Measurements from ENCODE around the gene TTC8. TPM values are rescaled to one million over a fixed set of nuclear protein-coding genes. Genes with fewer than 3 reads are reported as not detected.

The TTC8 gene
- total RNA-seq, 2 donors from 2014 or later: 20.8 to 34.1 TPM

DNA sequence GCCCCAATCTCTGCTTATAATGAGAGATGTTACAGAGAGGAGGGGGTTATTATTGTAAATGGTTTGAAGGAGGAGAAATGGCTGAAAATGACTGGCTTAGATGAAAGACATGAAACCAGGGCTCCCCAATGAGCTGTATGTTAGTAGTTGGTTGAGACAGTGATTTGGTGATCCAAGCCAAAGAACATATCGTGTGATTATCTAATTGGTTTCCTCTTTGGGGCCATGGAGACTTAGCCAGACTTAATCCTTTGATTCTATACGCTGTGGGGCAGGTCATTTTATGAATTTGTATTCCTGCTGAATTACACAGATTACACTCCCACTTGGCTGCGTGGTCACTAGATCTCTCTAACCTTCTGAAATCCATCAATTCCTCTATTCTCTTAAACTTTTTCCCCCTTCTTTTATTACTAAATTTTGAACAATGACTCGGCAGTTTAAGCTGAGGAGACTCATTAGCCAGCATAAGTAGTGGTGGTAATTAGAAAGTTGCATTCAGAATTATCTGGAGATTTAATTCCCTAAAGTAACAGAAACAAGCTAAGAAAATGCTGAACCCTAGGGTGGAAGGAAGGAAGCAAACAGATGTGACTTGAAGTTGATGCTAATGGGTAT lies 5.3 kb downstream of the TTC8 start:
- ATAC-seq (ENCODE audit: insufficient number of reproducible peaks, low FRiP score, low read depth) (no peak), DNase-seq (ENCODE audit: low spot score) (no peak)
- H3K9me3 ChIP-seq: no peaks in the 10 kb centered on the region
- H3K4me3 ChIP-seq: no peak overlapping the region
- no peaks in the 10 kb centered on the region for H3K27me3 ChIP-seq (replicated peaks; ENCODE audit: insufficient read depth)
- H3K27ac ChIP-seq: peak overlapping the region in 1 of 2 donors; percentile 78
- TF ChIP-seq, protein P1, sequence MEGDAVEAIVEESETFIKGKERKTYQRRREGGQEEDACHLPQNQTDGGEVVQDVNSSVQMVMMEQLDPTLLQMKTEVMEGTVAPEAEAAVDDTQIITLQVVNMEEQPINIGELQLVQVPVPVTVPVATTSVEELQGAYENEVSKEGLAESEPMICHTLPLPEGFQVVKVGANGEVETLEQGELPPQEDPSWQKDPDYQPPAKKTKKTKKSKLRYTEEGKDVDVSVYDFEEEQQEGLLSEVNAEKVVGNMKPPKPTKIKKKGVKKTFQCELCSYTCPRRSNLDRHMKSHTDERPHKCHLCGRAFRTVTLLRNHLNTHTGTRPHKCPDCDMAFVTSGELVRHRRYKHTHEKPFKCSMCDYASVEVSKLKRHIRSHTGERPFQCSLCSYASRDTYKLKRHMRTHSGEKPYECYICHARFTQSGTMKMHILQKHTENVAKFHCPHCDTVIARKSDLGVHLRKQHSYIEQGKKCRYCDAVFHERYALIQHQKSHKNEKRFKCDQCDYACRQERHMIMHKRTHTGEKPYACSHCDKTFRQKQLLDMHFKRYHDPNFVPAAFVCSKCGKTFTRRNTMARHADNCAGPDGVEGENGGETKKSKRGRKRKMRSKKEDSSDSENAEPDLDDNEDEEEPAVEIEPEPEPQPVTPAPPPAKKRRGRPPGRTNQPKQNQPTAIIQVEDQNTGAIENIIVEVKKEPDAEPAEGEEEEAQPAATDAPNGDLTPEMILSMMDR (IDR thresholded peaks at IDR 0.05): no peak
- no peaks in the 10 kb centered on the region for H3K36me3 ChIP-seq
- peaks cover 18 to 55% of the 10 kb centered on the region in 2 donors for H3K4me1 ChIP-seq (ENCODE audit: control insufficient read depth in 1 of 2, low read depth in 2 of 2)

DNA sequence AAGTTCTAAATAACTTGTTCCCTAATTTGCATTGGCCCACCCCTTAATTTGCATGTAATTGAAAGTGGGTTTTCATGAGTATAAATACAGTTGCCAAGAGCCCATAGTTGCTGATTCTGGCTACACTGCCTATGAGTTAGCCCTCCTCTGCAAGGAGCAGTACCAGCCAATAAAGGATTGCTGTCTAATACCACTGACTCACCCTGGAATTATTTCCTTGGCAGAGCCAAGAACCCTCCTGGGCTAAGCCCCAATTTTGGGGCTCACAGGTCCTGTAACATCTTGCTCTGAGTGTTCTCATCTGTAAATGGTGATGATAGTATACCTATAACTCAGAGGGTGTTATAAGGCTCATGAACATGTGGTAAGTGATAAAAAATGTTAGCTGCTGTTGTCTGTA lies 6.8 kb downstream of the TTC8 start:
- peak; percentile 90 for ATAC-seq (ENCODE audit: insufficient number of reproducible peaks, low FRiP score, low read depth)
- Histone ChIP-seq H3K27me3 (replicated peaks; ENCODE audit: insufficient read depth) (no peaks in the 10 kb centered on the region), H3K36me3 (no peaks in the 10 kb centered on the region), H3K4me3 (no peak overlapping the region), H3K27ac (peak overlapping the region; percentile 73 to 78), H3K9me3 (no peaks in the 10 kb centered on the region), H3K4me1 (ENCODE audit: control insufficient read depth in 1 of 2, low read depth in 2 of 2) (peaks cover 29 to 62% of the 10 kb centered on the region in 2 donors)
- peak; percentile 19 for DNase-seq (ENCODE audit: low spot score)
- TF ChIP-seq, protein P1 (IDR thresholded peaks at IDR 0.05): no peak

DNA sequence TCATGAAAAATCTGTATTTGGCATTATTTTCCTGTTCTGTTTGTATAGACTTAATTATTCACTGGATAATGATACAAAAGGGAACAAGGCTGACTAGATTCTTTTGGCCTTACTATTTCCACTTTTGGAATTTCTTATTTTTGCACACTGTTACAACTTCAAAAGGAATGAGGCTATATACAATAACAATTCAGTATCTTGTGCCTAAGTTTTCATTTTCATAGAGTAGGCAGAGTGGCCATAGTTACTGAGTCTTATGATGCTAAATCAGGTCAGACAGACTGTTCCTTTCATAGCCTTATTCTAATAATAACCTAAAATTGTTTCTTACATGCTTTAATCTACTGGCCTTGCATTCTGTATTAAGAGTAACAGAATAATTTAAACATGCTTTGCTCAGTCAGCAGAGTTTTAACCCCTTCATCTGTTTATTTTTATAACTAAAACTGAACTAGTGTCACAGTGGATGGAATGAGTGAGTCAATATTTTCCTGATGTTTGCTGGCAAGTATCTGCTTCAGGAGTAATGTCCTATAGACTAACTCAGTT lies 10.5 kb downstream of the TTC8 start:
- ATAC-seq (ENCODE audit: insufficient number of reproducible peaks, low FRiP score, low read depth): no peak
- Histone ChIP-seq H3K27me3 (replicated peaks; ENCODE audit: insufficient read depth) (no peaks in the 10 kb centered on the region), H3K36me3 (no peaks in the 10 kb centered on the region), H3K4me1 (ENCODE audit: control insufficient read depth in 1 of 2, low read depth in 2 of 2) (peaks cover 29 to 53% of the 10 kb centered on the region in 2 donors), H3K27ac (peak overlapping the region; percentile 56 to 77), H3K9me3 (no peaks in the 10 kb centered on the region), H3K4me3 (peak overlapping the region; percentile 36)
- TF ChIP-seq, protein P1 (IDR thresholded peaks at IDR 0.05): no peak
- DNase-seq (ENCODE audit: low spot score): no peak

DNA sequence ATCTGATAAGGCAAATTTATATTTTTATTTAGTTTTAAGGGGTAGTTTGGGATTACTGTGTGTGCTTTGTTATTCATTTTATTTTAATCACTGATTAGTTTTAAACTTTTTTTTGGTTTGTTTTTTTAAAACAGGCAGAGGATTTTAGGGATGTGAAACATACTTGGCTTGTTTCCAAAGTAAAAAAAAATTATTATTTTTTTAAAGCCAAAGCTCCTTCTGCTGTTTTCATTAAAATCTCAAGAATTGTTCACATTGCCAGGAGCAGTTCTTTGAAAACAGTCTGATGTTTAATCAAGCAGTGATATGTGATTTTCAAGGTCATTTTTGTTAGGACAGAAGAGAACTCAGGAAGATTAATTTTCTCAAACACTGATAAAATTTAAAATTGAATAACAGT lies 11.2 kb downstream of the TTC8 start:
- ATAC-seq (ENCODE audit: insufficient number of reproducible peaks, low FRiP score, low read depth) (no peak), DNase-seq (ENCODE audit: low spot score) (no peak)
- H3K36me3 ChIP-seq: no peaks in the 10 kb centered on the region
- H3K4me1 ChIP-seq (ENCODE audit: control insufficient read depth in 1 of 2, low read depth in 2 of 2): peaks cover 29 to 51% of the 10 kb centered on the region in 2 donors
- no peaks in the 10 kb centered on the region for H3K9me3 ChIP-seq
- no peaks in the 10 kb centered on the region for H3K27me3 ChIP-seq (replicated peaks; ENCODE audit: insufficient read depth)
- TF ChIP-seq, protein P1 (IDR thresholded peaks at IDR 0.05): no peak
- no peak overlapping the region for H3K27ac ChIP-seq
- H3K4me3 ChIP-seq: no peak overlapping the region

DNA sequence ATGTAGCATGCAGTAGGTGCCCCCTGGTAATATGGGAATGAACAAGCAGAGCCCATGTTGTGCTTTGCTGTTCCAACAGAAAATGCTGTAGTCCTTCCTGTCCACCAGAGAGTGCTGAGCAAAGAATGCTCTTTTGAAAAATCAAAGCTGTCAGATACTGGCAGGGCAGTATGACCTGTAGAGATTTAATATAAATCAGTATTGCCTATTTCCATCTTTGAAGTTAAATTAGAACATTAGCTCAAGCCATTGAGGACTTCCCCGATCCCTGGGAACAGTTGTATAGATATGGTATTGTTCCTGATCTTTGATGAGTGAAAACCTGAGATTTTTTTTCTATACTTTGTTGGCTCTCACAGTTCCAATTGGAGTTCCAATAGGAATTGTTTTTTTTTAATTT lies 13.0 kb downstream of the TTC8 start:
- ATAC-seq (ENCODE audit: insufficient number of reproducible peaks, low FRiP score, low read depth) (no peak), DNase-seq (ENCODE audit: low spot score) (no peak)
- TF ChIP-seq, protein P1 (IDR thresholded peaks at IDR 0.05): no peak
- Histone ChIP-seq H3K36me3 (no peaks in the 10 kb centered on the region), H3K4me1 (ENCODE audit: control insufficient read depth in 1 of 2, low read depth in 2 of 2) (peaks cover 21 to 34% of the 10 kb centered on the region in 2 donors), H3K27ac (no peak overlapping the region), H3K27me3 (replicated peaks; ENCODE audit: insufficient read depth) (no peaks in the 10 kb centered on the region), H3K9me3 (no peaks in the 10 kb centered on the region), H3K4me3 (no peak overlapping the region)
